Caco-2 (cell line): ENCODE results near the gene MYO5B. TPM values are rescaled to one million over a fixed set of nuclear protein-coding genes. Genes with fewer than 3 reads are reported as not detected.

Source experiments
- BruUV-seq: library from RNA; stranded (reverse); fragments of 400-500 nt; replicated peaks from 2 replicates; lab custom pipeline; 2021; lab: Mats Ljungman, UMichigan
- CTCF ChIA-PET: fragments of 300-600 bp; sonication (Branson Sonifier 250); formaldehyde crosslinking; loops from one replicate; lab custom pipeline; 2022; ENCODE audit warnings: antibody characterized with exemption; lab: Charles Lee
- POLR2A ChIA-PET: fragments of 300-600 bp; sonication (Branson Sonifier 250); formaldehyde crosslinking; loops from one replicate; lab custom pipeline; 2022; ENCODE audit warnings: antibody characterized with exemption; lab: Charles Lee
- DNase-seq, 2 experiments: peaks; one replicate each; pipeline versions ENCODE4 v3.0.0 to v3.0.0-alpha.2; 2020 to 2022
- H3K27me3 ChIP-seq: replicated peaks from 2 replicates; pipeline ENCODE4 v1.6.0; 2011; ENCODE audit warnings: low read length; ENCODE audit not compliant: control insufficient read depth, insufficient read depth
- H3K36me3 ChIP-seq: 2 replicates; pipeline ENCODE4 v1.5.1; 2011; ENCODE audit warnings: low read length; ENCODE audit not compliant: control insufficient read depth, insufficient read depth
- H3K4me1 ChIP-seq: fragments of 250-450 bp; sonication (Bioruptor Pico); 2 replicates; pipeline ENCODE4 v1.5.1; 2020; ENCODE audit warnings: mild to moderate bottlenecking
- H3K4me3 ChIP-seq: 2 replicates; pipeline ENCODE4 v1.5.1; 2011; ENCODE audit warnings: low read depth, mild to moderate bottlenecking, control low read depth, low read length
- H3K9me3 ChIP-seq: fragments of 250-450 bp; sonication (Bioruptor Pico); 2 replicates; pipeline ENCODE4 v1.5.1; 2020; ENCODE audit warnings: mild to moderate bottlenecking, moderate library complexity
- H3K27ac Mint-ChIP-seq: one replicate; pipeline ENCODE4 v1.8.0; 2022; ENCODE audit warnings: mixed read lengths; ENCODE audit not compliant: unreplicated experiment
- H3K27me3 Mint-ChIP-seq: one replicate; pipeline ENCODE4 v1.8.0; 2022; ENCODE audit warnings: mixed read lengths; ENCODE audit not compliant: insufficient read depth, unreplicated experiment
- H3K36me3 Mint-ChIP-seq: one replicate; pipeline ENCODE4 v1.8.0; 2022; ENCODE audit warnings: mild to moderate bottlenecking, mixed read lengths; ENCODE audit not compliant: insufficient read depth, unreplicated experiment
- H3K4me1 Mint-ChIP-seq: one replicate; pipeline ENCODE4 v1.8.0; 2022; ENCODE audit warnings: low read depth, mixed read lengths; ENCODE audit not compliant: unreplicated experiment
- H3K4me3 Mint-ChIP-seq: one replicate; pipeline ENCODE4 v1.8.0; 2022; ENCODE audit warnings: mild to moderate bottlenecking, moderate library complexity, mixed read lengths; ENCODE audit not compliant: unreplicated experiment
- H3K9me3 Mint-ChIP-seq: one replicate; pipeline ENCODE4 v1.8.0; 2022; ENCODE audit warnings: mixed read lengths; ENCODE audit not compliant: unreplicated experiment
- intact Hi-C: fragments of 100-400 bp; cut with micrococcal nuclease; formaldehyde crosslinking; loops from one replicate; pipeline ENCODE4 v1.10.0; 2022; ENCODE audit not compliant: unreplicated experiment
- total RNA-seq: library from RNA; stranded (reverse); gene quantifications from 2 replicates; pipeline ENCODE4 v1.2.3, GENCODE V29; 2022
- TF ChIP-seq, protein P1 (sequence below), 2 experiments: fragments of 200-600 bp in 1 of 2; IDR thresholded peaks; 1 replicate in 1 of 2; 2 replicates in 1 of 2; pipeline versions ENCODE4 v1.5.1 to v1.8.0; 2011 to 2022; ENCODE audit warnings: antibody characterized with exemption in 1 of 2, control low read depth in 1 of 2, inconsistent platforms in 1 of 2, low read depth in 1 of 2, low read length in 1 of 2, mild to moderate bottlenecking in 1 of 2, moderate library complexity in 1 of 2; ENCODE audit not compliant: insufficient read depth in 1 of 2, severe bottlenecking in 1 of 2, unreplicated experiment in 1 of 2

Gene MYO5B
- total RNA-seq, 1 experiment from 2014 or later, result 28.3 TPM

DNA sequence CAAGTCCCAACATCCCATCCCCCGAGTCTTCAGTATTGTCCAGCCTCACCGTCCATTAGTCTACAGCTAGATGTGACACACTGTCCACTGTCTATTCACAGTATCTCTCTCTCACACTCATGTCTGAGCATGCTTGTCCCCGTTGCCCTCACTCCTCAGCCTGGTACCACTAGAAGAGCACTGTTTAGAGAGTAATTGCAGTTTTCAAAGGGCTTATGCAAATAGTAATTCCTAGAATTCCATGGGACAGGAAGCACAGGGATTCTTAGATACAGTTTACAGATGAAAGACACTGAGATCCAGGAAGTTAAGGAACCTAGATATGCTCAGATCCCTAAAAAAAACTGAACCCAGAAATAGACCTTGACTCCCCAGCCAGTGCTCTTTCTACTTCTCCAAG, 125.5 kb downstream of the MYO5B start:
- Mint-ChIP-seq H3K4me3 (no peak overlapping the region), H3K27me3 (no peaks in the 10 kb centered on the region), H3K27ac (no peak overlapping the region), H3K9me3 (peaks cover 5% of the 10 kb centered on the region), H3K36me3 (peaks cover 6% of the 10 kb centered on the region), H3K4me1 (peaks cover 5% of the 10 kb centered on the region)
- H3K4me1 ChIP-seq, result no peaks in the 10 kb centered on the region
- no peak for DNase-seq
- no peaks in the 10 kb centered on the region for H3K9me3 ChIP-seq
- H3K4me3 ChIP-seq, result no peak overlapping the region
- H3K36me3 ChIP-seq, result no peaks in the 10 kb centered on the region
- H3K27me3 ChIP-seq, result no peaks in the 10 kb centered on the region
- BruUV-seq, result no TSS peak
- intact Hi-C loops, result no loop called here
- CTCF ChIA-PET, result no interaction called here
- TF ChIP-seq, protein P1, sequence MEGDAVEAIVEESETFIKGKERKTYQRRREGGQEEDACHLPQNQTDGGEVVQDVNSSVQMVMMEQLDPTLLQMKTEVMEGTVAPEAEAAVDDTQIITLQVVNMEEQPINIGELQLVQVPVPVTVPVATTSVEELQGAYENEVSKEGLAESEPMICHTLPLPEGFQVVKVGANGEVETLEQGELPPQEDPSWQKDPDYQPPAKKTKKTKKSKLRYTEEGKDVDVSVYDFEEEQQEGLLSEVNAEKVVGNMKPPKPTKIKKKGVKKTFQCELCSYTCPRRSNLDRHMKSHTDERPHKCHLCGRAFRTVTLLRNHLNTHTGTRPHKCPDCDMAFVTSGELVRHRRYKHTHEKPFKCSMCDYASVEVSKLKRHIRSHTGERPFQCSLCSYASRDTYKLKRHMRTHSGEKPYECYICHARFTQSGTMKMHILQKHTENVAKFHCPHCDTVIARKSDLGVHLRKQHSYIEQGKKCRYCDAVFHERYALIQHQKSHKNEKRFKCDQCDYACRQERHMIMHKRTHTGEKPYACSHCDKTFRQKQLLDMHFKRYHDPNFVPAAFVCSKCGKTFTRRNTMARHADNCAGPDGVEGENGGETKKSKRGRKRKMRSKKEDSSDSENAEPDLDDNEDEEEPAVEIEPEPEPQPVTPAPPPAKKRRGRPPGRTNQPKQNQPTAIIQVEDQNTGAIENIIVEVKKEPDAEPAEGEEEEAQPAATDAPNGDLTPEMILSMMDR (IDR thresholded peaks at IDR 0.05; ENCODE audit: insufficient read depth in 1 of 2, low read depth in 1 of 2, low read length in 1 of 2, severe bottlenecking in 1 of 2, unreplicated experiment in 1 of 2), result no peak
- POLR2A ChIA-PET, result no interaction called here

DNA sequence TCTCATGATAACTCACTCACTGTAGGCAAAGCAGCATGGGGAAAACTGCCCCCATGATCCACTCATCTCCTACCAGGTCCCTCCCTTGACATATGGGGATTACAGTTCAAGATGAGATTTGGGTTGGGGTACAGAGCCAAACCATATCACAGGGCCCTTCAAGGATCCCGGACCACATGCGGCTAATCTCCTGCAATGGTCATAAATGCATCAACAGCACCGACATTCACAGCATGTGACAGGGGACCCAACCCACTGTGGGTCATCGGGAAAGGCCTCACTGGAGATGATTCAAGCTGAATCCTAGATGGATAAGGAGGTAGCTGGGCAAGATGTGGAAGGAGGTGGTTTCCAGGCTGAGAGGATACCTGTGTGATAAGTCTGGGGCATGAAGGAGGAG, 129.4 kb downstream of the MYO5B start:
- Mint-ChIP-seq H3K4me3 (no peak overlapping the region), H3K27me3 (no peaks in the 10 kb centered on the region), H3K27ac (no peak overlapping the region), H3K36me3 (no peaks in the 10 kb centered on the region), H3K4me1 (no peaks in the 10 kb centered on the region), H3K9me3 (no peaks in the 10 kb centered on the region)
- DNase-seq, result no peak
- Histone ChIP-seq H3K4me1 (no peaks in the 10 kb centered on the region), H3K9me3 (no peaks in the 10 kb centered on the region), H3K27me3 (no peaks in the 10 kb centered on the region), H3K36me3 (no peaks in the 10 kb centered on the region), H3K4me3 (no peak overlapping the region)
- intact Hi-C loops, result no loop called here
- ChIA-PET POLR2A (no interaction called here), CTCF (no interaction called here)
- TF ChIP-seq, protein P1 (IDR thresholded peaks at IDR 0.05; ENCODE audit: insufficient read depth in 1 of 2, low read depth in 1 of 2, low read length in 1 of 2, severe bottlenecking in 1 of 2, unreplicated experiment in 1 of 2), result no peak
- BruUV-seq, result no TSS peak

GRCh38 chr18:50065039-50065438, 129.9 kb downstream of the MYO5B start:
- no peaks in the 10 kb centered on the region for H3K27me3 ChIP-seq

More at GRCh38 chr18:50065039-50065438, 129.9 kb downstream of the MYO5B start:
- TF ChIP-seq, protein P1 (IDR thresholded peaks at IDR 0.05; ENCODE audit: insufficient read depth in 1 of 2, low read depth in 1 of 2, low read length in 1 of 2, severe bottlenecking in 1 of 2, unreplicated experiment in 1 of 2), result no peak
- Histone ChIP-seq H3K4me3 (no peak overlapping the region), H3K9me3 (no peaks in the 10 kb centered on the region), H3K36me3 (no peaks in the 10 kb centered on the region), H3K4me1 (no peaks in the 10 kb centered on the region)
- H3K27ac Mint-ChIP-seq, result no peak overlapping the region
- no TSS peak for BruUV-seq
- no peak for DNase-seq
- ChIA-PET CTCF (no interaction called here), POLR2A (no interaction called here)
- intact Hi-C loops, result no loop called here
- H3K4me1 Mint-ChIP-seq, result no peaks in the 10 kb centered on the region
- H3K36me3 Mint-ChIP-seq, result no peaks in the 10 kb centered on the region
- no peaks in the 10 kb centered on the region for H3K27me3 Mint-ChIP-seq
- no peak overlapping the region for H3K4me3 Mint-ChIP-seq
- no peaks in the 10 kb centered on the region for H3K9me3 Mint-ChIP-seq
